ENCODE results near the gene IRAK4.

DNA sequence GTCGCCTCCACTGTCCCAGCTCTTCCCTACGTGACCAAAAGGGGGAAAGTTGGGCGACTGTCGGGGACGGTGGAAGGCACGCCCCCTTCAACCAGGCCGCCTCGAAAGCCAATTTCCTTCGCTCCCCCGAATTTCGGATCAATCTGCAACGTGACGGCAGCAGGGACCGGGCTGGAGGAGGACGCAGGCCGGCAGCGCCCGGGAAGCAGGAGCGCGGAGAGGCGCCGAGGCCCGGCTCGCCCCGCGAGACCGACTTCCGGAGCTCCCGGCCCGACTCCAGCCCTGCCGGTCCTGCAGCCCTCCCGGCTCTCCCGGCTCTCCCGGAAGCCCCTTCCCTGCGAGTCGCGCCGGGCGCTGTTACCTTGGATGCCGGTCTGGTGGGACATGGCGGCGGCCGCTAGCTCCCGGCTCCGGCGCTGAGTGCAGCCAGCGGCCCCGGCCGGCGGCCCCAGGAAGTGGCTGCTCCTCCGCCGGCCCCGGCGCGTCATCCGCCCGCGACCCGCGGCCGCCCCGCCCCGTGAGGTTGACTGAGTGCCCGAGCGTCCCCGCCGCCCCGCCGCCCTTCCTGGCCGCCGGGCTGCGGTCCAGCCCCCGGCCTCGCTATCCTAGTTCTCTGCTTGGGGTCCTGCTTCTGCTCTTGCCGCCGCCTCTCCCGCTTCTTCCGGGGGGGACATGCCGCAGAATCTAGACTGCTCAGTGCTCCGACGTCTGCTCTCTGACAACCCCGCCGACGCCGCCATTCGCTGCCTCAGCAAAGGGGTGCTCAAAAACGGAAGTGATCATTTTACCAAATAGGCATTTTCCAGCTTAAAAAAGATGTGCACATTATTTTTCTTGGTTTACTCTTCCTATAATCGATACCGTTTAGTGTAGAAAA is 47.3 kb downstream of the IRAK4 start, which contains the start of gene TWF1:
- TF ChIP-seq EZH2phosphoT487 (IDR thresholded peaks at IDR 0.05; ENCODE audit: low read depth, severe bottlenecking, unreplicated experiment) (no peak), EZH2 (IDR thresholded peaks at IDR 0.05; ENCODE audit: borderline replicate concordance) (no peak)

Measured in hepatocyte (in vitro differentiated cells).